IPS DF 4.7 (cell line): ENCODE data around the gene PROK2.

Experiments
- DNase-seq: peaks from one replicate; pipeline ENCODE4 v3.0.0-alpha.2; 2013; ENCODE audit warnings: low spot score; ENCODE audit errors: extremely low read depth

PROK2 gene

DNA sequence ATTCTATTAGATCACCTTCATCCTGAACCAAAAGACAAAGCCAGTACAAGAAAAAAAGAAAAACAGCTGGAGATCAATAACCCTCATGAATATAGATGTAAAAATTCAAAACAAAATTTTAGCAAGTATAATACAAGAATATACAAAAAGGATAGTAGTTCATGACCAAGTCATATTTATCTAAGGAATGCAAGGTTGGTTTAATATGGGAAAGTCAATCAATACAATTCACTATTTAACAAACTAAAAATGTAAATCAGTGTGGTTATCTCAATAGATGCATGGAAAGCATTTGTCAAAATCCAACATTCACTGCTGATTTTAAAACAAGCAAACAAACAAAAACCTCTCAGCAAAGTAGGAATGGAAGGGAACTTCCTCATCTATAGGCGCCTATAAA is 42.3 kb downstream of the PROK2 start:
- DNase-seq, result no peak

DNA sequence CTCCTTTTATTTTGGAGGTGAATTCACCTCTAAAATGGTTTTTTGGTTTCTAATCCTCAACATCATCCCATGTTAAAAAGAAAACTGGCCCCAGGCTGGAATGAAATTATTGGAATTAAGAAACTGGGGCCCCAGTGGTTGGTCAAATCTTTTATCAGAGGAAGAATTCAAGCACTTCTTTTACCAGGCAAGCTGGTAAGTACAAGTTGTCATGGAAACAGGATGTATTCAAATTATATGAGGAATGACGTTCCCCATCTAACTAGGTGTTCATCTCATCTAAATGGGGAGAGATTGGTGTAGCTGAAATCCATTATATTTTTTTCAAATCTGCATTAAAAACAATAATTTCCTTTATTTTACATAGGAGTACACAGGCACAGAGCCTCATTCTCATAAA is 50.1 kb downstream of the PROK2 start:
- DNase-seq, result no peak

DNA sequence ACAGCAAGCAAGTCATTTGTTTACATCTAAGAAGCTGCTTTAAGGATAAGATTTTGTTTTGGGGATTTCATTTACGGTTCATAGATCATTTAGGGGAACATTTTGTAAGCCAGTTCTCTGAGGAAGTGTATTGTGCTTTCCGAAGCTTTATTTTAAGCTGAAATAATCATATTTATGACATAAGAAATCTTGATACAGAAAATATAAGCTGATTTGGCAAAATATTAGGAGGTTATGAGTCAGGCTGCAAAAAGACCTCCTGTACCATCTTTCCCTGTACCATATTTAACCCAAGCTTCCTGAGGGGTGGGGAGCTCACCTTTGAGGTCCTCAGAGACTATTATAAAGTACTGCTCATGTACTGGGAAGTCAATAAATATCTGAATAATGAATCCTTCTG is 51.6 kb downstream of the PROK2 start:
- DNase-seq, result no peak

DNA sequence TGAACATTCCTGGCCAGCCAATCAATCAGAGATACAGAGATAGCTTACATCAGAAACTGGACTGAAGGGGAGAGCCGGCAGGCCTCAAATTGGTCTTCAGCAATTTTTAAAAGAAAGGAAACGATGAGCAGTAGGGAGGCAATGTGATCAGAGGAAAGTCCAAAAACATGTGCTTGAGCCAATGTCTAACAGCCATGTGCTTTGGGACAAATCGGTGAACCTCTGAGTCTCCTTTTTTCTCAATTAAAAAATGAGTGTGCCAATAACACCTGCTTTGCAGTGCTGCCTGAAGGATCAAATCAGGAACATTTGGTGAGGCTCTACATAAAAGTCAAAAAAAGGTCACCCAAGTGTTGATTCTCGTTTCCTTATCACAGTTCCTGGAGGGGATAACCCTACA is 52.3 kb downstream of the PROK2 start:
- DNase-seq, result no peak

DNA sequence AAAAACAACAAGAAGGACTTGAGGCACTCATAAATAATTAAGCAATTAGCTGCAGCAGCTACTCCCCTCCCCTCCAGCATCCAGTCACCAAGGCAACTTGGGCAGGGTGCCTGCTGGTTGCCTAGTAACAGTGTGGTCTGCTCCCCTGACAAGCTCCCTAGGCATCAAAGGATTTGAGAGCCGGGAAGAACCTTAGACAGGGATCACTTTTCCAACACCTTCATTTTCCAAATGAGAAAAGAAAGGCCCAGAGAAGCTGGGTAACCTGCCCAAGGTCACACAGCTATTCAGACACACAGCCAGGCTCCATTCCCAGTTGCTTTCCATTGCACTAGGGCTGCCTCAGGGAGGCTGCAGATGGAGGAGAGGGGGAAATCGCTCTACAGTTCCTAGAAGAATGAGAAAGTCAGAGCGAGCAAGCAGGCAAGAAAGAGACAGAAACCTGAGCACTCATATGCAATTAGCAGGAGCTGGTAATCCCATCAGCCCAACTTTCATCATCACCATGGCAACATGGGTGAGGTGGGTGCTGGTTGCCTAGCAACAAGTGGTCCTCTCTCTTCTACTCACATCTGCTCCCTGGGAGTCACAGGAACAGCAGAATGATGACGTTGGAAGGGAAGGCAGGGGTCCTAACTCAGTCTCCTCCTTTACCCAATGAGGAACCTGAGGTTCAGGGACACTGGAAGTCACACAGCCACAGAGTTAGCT is 56.2 kb downstream of the PROK2 start:
- DNase-seq, result no peak

DNA sequence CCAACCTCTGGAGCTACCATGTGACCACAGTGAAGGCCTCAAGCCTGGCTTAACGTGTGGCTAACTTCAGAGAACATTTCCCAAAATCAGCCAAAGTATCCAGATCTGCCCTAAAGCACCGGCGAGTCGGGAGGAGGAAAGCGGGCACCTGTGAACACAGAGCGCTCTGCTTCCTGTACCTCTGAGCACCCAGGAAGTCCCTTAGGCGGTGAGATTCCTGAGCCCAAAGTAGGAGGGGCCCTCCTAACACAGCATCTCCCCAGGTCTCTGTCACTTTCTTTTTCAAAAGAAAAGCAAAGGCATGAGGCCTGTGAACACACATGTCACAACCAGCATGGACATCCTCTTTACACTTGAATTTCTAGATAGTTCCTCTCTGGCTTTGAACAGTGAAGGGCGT is 58.8 kb downstream of the PROK2 start:
- no peak for DNase-seq

DNA sequence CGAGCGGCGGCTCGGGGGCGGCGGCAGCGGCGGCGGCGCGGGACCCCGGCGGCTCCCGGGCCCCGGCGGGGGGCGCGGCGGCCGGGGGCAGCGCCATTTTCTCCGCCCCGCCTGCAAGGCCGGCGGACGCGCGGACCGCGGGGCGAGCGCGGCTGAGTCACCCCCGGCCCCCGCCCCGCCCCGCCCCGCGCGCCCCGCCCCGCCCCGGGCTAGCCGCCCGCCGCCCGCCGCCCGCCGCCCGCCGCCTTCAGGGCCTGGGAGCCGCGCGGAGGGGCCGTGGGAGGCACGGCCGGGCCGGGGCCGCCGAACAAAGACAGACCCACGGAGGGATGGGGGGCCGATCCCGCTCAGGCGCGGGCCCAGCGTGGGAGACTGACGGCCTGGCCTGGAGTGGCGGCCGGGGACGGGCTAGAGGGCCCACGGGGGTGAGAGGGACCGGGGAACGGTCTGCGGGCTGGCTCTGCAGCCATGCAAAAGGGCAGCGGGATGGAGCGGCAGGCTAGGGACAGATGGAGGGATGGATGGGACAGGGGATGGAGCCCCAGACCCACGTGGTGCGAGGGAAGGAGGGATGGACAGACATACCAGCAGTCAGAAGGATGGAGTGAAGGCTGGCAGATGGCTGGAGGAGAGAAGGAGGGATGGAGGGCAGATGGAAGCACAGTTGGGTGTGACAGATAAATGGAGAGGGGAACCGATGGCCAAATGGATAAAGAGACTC is 59.5 kb downstream of the PROK2 start, which contains the start of gene EIF4E3:
Gene EIF4E3 (minus strand): TSS at position 132 of the 721 bp plus-strand sequence. CDS start 35 bp downstream, at position 97.
- no peak for DNase-seq

DNA sequence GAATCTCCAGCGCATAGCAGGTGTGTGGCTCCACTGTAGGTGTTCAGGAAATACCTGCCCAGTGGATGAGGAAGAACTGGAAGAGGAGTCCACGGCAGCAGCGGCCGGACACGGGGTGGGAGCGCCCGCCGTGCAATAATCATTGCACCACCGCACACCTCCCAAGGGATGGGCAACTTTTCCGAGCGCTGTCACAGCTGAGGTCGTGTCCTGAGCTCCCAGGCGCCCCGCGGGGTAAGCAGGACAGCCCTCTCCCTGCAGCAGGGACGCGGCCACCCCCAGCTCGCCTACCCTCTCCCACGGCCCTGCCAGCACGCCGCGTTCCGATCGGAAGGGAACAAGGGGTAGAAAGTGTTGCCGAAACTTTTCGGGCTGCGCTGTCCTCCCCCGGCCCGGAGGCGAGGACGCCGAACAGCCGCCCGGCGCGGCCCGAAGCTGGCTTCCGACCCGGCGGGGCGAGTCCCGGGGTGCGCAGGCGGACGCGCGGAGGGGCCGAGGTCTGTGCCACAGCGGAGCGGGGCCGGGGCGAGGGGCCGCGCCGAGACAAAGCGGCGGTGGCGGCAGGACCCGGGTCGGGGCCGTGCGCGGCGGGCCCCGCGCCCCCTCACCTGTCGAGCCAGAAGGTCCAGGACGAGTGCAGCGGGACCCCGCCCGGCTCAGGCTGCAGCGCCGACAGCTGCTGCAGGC is 60.2 kb downstream of the PROK2 start:
- DNase-seq, result no peak

DNA sequence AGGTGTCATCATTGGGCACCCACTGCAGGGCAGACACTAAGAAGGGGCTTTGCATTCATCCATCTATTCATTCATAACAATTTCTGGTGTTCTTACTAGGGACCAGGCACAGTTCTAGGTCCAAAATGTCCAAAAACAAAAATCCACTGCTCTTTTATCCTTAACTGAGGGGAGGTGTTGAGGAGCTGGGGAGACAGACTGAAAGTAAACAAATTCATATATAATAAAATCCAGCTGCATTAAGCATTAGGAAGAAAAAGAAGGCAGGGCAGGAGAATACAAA is 60.8 kb downstream of the PROK2 start:
- DNase-seq, result no peak

DNA sequence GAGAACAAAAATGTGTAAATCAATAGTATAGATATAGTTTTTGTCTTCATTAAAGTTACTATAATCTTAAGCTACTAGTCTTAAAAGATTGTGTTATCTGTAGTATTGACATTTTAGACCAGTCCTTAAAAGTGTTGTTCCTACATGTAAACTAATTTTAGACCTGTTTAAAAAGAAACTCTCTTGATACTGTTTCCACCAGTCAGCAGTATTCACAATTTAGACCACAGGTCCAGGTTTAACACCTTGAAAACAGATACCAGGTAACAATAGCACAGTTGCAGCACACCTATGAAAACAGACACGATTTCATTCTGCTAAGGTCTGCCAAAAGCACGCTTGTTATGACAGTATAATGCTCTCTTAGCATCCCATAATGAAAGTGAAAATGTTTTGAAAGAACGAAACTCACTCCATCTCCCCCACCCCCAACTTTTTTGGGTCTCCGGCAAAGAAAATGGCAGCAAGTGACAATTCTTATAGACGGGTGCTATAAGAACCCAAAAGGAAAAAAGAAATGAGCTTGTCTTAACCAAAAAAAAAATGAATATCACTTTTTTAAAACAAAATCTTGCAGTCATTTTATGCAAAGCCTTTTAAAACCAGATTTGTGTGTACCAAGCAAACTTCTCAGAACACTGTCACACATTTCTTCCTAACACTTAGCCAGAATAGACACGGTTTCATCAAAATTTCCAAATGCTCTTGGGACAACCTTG is 61.3 kb downstream of the PROK2 start:
- no peak for DNase-seq

DNA sequence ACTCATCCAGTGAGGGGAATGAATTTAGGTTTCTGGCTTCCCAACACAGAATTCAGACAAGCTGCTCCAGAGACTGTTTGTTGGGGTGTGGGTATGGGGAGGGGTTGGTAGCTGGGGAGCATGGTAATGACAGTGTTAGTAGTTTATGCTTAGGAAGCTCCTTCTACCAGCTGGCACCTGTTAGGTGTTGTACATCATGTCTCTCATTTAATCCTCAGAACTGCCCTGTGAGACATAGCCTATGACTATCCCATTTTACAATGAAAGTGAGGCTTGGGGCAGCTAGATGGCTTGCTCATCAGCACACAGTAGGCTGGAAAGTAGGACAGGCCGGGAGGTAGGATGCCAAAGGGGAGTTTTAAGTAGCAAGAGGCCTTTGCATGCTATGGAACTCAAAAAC is 62.3 kb downstream of the PROK2 start:
- no peak for DNase-seq
